WTC11 (cell line): Measurements from ENCODE around the gene PSMD5. TPM values are rescaled to one million over a fixed set of nuclear protein-coding genes. Genes with fewer than 3 reads are reported as not detected.

ENCODE experiments used
- ATAC-seq: fragments of 200-7000 bp; cut with Tn5 transposase; 2 replicates; pipeline ENCODE4 v1.10.0; 2021; ENCODE audit warnings: mild to moderate bottlenecking, moderate library complexity
- CTCF ChIA-PET: fragments of 300-600 bp; sonication (Branson Sonifier 250); formaldehyde crosslinking; loops from one replicate; lab custom pipeline; 2021; ENCODE audit warnings: antibody characterized with exemption; lab: Charles Lee
- POLR2A ChIA-PET: fragments of 350-600 bp; sonication (Branson Sonifier 250); formaldehyde crosslinking; loops from one replicate; lab custom pipeline; 2021; ENCODE audit warnings: antibody characterized with exemption; lab: Charles Lee
- DNase-seq: peaks from one replicate; pipeline ENCODE4 v3.0.0; 2021; ENCODE audit warnings: low spot score
- H3K27ac Mint-ChIP-seq: 2 replicates; pipeline ENCODE4 v1.8.0; 2021; ENCODE audit warnings: mixed read lengths
- H3K27me3 Mint-ChIP-seq: 2 replicates; pipeline ENCODE4 v1.8.0; 2021; ENCODE audit warnings: low read depth, mild to moderate bottlenecking, moderate library complexity, mixed read lengths
- H3K36me3 Mint-ChIP-seq: 2 replicates; pipeline ENCODE4 v1.8.0; 2021; ENCODE audit warnings: mixed read lengths
- H3K4me1 Mint-ChIP-seq: 2 replicates; pipeline ENCODE4 v1.8.0; 2022; ENCODE audit warnings: mixed read lengths
- H3K4me3 Mint-ChIP-seq: 2 replicates; pipeline ENCODE4 v1.8.0; 2021; ENCODE audit warnings: mild to moderate bottlenecking, moderate library complexity, mixed read lengths
- H3K9me3 Mint-ChIP-seq: 2 replicates; pipeline ENCODE4 v1.8.0; 2021; ENCODE audit warnings: mixed read lengths
- AFF4 ChIP-seq: sonication (generic); formaldehyde crosslinking; IDR thresholded peaks from 2 replicates; pipeline ENCODE4 v1.8.1; 2023; ENCODE audit warnings: mild to moderate bottlenecking, missing genetic modification reagents, borderline replicate concordance
- CBFB ChIP-seq: sonication (generic); formaldehyde crosslinking; IDR thresholded peaks from 2 replicates; pipeline ENCODE4 v1.8.1; 2022; ENCODE audit warnings: mild to moderate bottlenecking, low read depth, missing genetic modification reagents
- ETV6 ChIP-seq: sonication (generic); formaldehyde crosslinking; IDR thresholded peaks from 2 replicates; pipeline ENCODE4 v1.8.1; 2022; ENCODE audit warnings: mild to moderate bottlenecking, missing genetic modification reagents
- FOXK1 ChIP-seq: sonication (generic); formaldehyde crosslinking; IDR thresholded peaks from 2 replicates; pipeline ENCODE4 v1.8.0; 2022; ENCODE audit warnings: mild to moderate bottlenecking, moderate library complexity, missing genetic modification reagents
- FOXP1 ChIP-seq: sonication (generic); formaldehyde crosslinking; IDR thresholded peaks from 2 replicates; pipeline ENCODE4 v1.8.0; 2022; ENCODE audit warnings: missing genetic modification reagents, mild to moderate bottlenecking, moderate library complexity, borderline replicate concordance
- GABPB1 ChIP-seq: sonication (generic); formaldehyde crosslinking; IDR thresholded peaks from 2 replicates; pipeline ENCODE4 v1.8.1; 2023; ENCODE audit warnings: mild to moderate bottlenecking, missing genetic modification reagents
- SMAD4 ChIP-seq: sonication (generic); formaldehyde crosslinking; IDR thresholded peaks from 2 replicates; pipeline ENCODE4 v1.8.0; 2022; ENCODE audit warnings: mild to moderate bottlenecking, missing genetic modification reagents
- TEAD1 ChIP-seq: sonication (generic); formaldehyde crosslinking; IDR thresholded peaks from 2 replicates; pipeline ENCODE4 v1.8.0; 2022; ENCODE audit warnings: mild to moderate bottlenecking, missing genetic modification reagents
- ZNF219 ChIP-seq: sonication (generic); formaldehyde crosslinking; IDR thresholded peaks from 2 replicates; pipeline ENCODE4 v1.8.0; 2023; ENCODE audit warnings: missing genetic modification reagents, mild to moderate bottlenecking, borderline replicate concordance
- ZNF423 ChIP-seq: fragments of 250-450 bp; sonication (Bioruptor Pico); IDR thresholded peaks from 2 replicates; pipeline ENCODE4 v2.1.2; 2022; ENCODE audit warnings: mild to moderate bottlenecking, moderate library complexity
- ZNF671 ChIP-seq: fragments of 250-450 bp; sonication (Bioruptor Pico); IDR thresholded peaks from 2 replicates; pipeline ENCODE4 v1.8.0; 2021; ENCODE audit warnings: mild to moderate bottlenecking
- total RNA-seq: library from RNA; stranded (reverse); gene quantifications from 3 replicates; pipeline ENCODE4 v1.2.3, GENCODE V29; 2021
- TF ChIP-seq, protein P1 (sequence below): sonication (generic); formaldehyde crosslinking; IDR thresholded peaks from 2 replicates; pipeline ENCODE4 v1.8.0; 2023; ENCODE audit warnings: mild to moderate bottlenecking, missing genetic modification reagents

The PSMD5 gene
- total RNA-seq, 1 experiment from 2014 or later: 61.1 TPM

GRCh38 chr9:120878188-120879130, 35.7 kb upstream of the PSMD5 start (continued):
- TF ChIP-seq AFF4: no peak
- no peak for TF ChIP-seq ZNF219
- no peak for TF ChIP-seq ZNF671
- no peak for TF ChIP-seq FOXK1 (CRISPR knock-in tag)
- no peak for TF ChIP-seq TEAD1 (CRISPR knock-in tag)

DNA sequence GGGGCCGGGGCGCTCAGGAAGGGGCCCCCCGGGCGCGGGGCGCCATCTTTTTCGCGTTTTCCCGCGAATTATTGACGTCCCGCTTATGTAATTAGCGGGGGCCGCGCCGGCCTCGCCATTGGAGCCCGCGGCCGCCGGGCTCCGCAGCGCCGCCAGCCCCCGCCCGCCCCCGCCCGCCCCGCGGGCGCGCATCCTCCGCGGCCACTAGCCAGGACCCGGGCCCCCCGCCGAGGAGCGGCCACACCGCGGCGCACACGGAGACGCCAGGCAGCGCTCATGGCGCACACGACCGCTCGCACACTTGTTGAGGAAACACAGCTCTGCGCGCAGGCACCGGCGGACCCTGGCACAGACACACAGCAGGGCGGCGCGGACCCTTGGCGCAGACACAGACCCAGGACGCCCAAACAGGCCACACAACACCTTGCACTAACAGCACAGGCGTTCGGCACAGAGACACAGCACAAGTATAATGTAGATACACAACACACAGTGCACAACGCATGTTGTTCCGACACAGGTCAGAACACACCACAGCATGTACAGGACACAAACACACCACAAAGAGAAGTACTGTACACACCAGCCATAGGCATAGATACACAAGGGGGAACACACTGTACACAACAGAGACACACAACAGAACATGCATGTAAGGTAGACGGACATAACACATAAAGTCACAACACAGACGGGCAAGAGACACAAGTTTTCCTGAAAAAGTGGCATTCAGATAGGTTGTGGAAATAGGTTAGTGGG, 34.7 kb upstream of the PSMD5 start:
- ATAC-seq: no peak
- CTCF ChIA-PET: interaction anchor here (1.0 kb wide), 1 partner anchor 13 kb away, joined by 3 read pairs; no protein-coding TSS in a partner anchor
- peak; percentile 59 for DNase-seq
- TF ChIP-seq ETV6 (CRISPR knock-in tag): 0 out of 2 replicates have a peak, but pooled peaks have one; percentile 21
- TF ChIP-seq FOXP1 (CRISPR knock-in tag): peak; percentile 20; the same call in 1 of the 2 replicates
- TF ChIP-seq GABPB1 (CRISPR knock-in tag): peak; percentile 34; the same call in 1 of the 2 replicates
- TF ChIP-seq FOXK1 (CRISPR knock-in tag): no peak
- TF ChIP-seq SMAD4 (CRISPR knock-in tag): no peak
- TF ChIP-seq, protein P1, sequence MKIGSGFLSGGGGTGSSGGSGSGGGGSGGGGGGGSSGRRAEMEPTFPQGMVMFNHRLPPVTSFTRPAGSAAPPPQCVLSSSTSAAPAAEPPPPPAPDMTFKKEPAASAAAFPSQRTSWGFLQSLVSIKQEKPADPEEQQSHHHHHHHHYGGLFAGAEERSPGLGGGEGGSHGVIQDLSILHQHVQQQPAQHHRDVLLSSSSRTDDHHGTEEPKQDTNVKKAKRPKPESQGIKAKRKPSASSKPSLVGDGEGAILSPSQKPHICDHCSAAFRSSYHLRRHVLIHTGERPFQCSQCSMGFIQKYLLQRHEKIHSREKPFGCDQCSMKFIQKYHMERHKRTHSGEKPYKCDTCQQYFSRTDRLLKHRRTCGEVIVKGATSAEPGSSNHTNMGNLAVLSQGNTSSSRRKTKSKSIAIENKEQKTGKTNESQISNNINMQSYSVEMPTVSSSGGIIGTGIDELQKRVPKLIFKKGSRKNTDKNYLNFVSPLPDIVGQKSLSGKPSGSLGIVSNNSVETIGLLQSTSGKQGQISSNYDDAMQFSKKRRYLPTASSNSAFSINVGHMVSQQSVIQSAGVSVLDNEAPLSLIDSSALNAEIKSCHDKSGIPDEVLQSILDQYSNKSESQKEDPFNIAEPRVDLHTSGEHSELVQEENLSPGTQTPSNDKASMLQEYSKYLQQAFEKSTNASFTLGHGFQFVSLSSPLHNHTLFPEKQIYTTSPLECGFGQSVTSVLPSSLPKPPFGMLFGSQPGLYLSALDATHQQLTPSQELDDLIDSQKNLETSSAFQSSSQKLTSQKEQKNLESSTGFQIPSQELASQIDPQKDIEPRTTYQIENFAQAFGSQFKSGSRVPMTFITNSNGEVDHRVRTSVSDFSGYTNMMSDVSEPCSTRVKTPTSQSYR (CRISPR knock-in tag): no peak
- TF ChIP-seq, all 79 proteins: peak for 3
- POLR2A ChIA-PET: interaction anchor here (1.2 kb wide), 1 partner anchor 9 kb away, joined by 3 read pairs; no protein-coding TSS in a partner anchor
- Mint-ChIP-seq H3K36me3 (no peaks in the 10 kb centered on the region; the same call in 1 of the 2 replicates), H3K27ac (peak overlapping the region; percentile 15), H3K4me3 (peak overlapping the region; percentile 76), H3K4me1 (peaks cover 55% of the 10 kb centered on the region), H3K9me3 (no peaks in the 10 kb centered on the region), H3K27me3 (peaks cover 12% of the 10 kb centered on the region)

DNA sequence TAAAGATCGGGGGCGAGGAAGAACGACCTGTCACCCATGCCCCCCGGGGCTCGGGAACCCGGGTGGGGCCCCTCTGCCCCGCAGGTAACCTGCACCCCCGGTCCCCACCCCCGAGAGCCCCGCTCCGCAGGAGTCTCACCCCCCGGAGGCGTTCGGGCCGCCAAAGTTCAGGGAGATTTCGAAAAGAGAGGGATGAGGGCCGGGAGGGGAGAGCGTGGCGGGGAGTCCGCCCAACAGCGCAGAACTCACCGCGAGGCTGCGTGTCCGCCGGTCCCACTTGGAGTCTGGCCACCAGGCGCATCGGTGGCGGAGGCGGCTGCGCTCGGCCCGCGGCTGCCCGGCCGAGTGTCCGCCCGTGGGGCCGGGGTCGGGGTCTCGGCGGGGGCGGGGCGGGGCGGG, 34.1 kb upstream of the PSMD5 start, which contains the start of gene PHF19:
PHF19 (minus strand) TSS at position 347 of the 399 bp plus-strand sequence. CDS start 2,447 bp downstream, outside the sequence.
- Mint-ChIP-seq H3K27me3 (peaks cover 12% of the 10 kb centered on the region), H3K27ac (peak within 1 kb of the TSS; percentile 15), H3K4me3 (peak within 1 kb of the TSS; percentile 76), H3K4me1 (peaks cover 61% of the 10 kb centered on the region), H3K9me3 (no peaks in the 10 kb centered on the region), H3K36me3 (peaks cover 4% of the 10 kb centered on the region)
- TF ChIP-seq ZNF423 (CRISPR knock-in tag) (peak; percentile 9; the same call in 1 of the 2 replicates), CBFB (CRISPR knock-in tag) (no peak)
- ChIA-PET CTCF (interaction anchor here (1.0 kb wide), 1 partner anchor 13 kb away, joined by 3 read pairs; no protein-coding TSS in a partner anchor), POLR2A (interaction anchor here (1.2 kb wide), 1 partner anchor 9 kb away, joined by 3 read pairs; no protein-coding TSS in a partner anchor)
- ATAC-seq: no peak
- DNase-seq: no peak
